ENCODE results near the gene POU6F2. TPM values are rescaled to one million over a fixed set of nuclear protein-coding genes. Genes with fewer than 3 reads are reported as not detected.

The POU6F2 gene
- total and polyA plus RNA-seq, 9 of the 15 experiments (the other 6 are each of a cell fraction or from before 2014, with no cell fraction given) = 0.29 to 1.5 (median 0.96) TPM

DNA sequence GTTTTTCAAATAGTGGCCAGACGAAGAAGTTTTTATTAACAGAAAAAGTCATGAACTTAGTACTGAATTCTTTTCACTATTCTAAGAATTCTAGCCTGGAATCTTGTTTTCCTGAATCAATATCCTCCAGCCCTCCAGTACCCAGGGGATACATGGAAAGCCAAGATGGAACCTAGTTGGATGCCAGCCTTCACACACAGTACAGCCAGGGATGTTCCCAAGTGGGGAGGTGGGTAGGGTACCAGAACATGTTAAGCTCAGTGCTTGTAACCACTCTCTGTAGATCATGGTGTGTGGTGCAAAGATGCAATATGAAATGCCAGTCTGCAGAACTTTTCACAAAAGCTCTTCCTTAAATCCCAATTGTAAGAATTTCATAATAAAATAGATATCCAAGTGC is 128.0 kb downstream of the POU6F2 start:
- no TSS peak for BruUV-seq (replicated peaks)
- TF ChIP-seq TEAD2 (tag; IDR thresholded peaks at IDR 0.05) (no peak), POLR3G (IDR thresholded peaks at IDR 0.05; ENCODE audit: extremely low read depth, insufficient read length, insufficient replicate concordance) (no peak), TAF15 (IDR thresholded peaks at IDR 0.05; ENCODE audit: low read depth, low read length) (no peak), E2F6 (IDR thresholded peaks at IDR 0.05; ENCODE audit: borderline replicate concordance in 1 of 2, extremely low read depth in 1 of 2, insufficient read depth in 1 of 2, insufficient read length in 1 of 2, low read depth in 1 of 2, low read length in 1 of 2, poor library complexity in 1 of 2, severe bottlenecking in 1 of 2) (no peak), TRIM25 (IDR thresholded peaks at IDR 0.05; ENCODE audit: borderline replicate concordance) (no peak), DIDO1 (tag; IDR thresholded peaks at IDR 0.05; ENCODE audit: low read depth) (no peak), ZNF589 (CRISPR knock-in tag; IDR thresholded peaks at IDR 0.05; ENCODE audit: low read depth) (no peak), MYC (IDR thresholded peaks at IDR 0.05; ENCODE audit: low read depth, low read length) (no peak), MYC (CRISPR knock-in tag; IDR thresholded peaks at IDR 0.05; ENCODE audit: borderline replicate concordance, low read depth) (no peak)
- TF ChIP-seq, protein P1, sequence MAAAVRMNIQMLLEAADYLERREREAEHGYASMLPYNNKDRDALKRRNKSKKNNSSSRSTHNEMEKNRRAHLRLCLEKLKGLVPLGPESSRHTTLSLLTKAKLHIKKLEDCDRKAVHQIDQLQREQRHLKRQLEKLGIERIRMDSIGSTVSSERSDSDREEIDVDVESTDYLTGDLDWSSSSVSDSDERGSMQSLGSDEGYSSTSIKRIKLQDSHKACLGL (CRISPR knock-in tag; IDR thresholded peaks at IDR 0.05; ENCODE audit: borderline replicate concordance, poor library complexity, severe bottlenecking) = no peak
- no peak overlapping the region for H3K4me2 ChIP-seq (ENCODE audit: insufficient read depth, low read length)

More for the DNA sequence above, 128.0 kb downstream of the POU6F2 start:
- FAIRE-seq (no peak), ATAC-seq (no peak), DNase-seq (ENCODE audit: extremely low read depth in 1 of 4, low spot score in 3 of 4) (no peak)
- H3K36me3 ChIP-seq (ENCODE audit: control insufficient read depth, insufficient read depth, low read length) = no peaks in the 10 kb centered on the region
- in situ Hi-C loops (cut with MboI) = no loop called here
- WGBS (ENCODE audit: insufficient coverage, low coverage, missing lambda C conversion rate) = 6% methylated on average over 1 of the region's 1 CpG
- H3K27ac ChIP-seq (ENCODE audit: extremely low read depth, low read depth, low read length) = no peak overlapping the region
- no peaks in the 10 kb centered on the region; a peak in 1 of 5 replicates for H3K27me3 ChIP-seq (ENCODE audit: control insufficient read depth in 2 of 2, insufficient read depth in 2 of 2, low read length in 2 of 2)
- POLR2A ChIA-PET = no interaction called here
- intact Hi-C loops (cut with micrococcal nuclease) = no loop called here
- no peaks in the 10 kb centered on the region for H3K4me1 ChIP-seq (replicated peaks in 1 of 2; ENCODE audit: control insufficient read depth in 2 of 2, insufficient read depth in 2 of 2, low read length in 2 of 2)
- no peaks in the 10 kb centered on the region for H4K20me1 ChIP-seq (replicated peaks; ENCODE audit: control insufficient read depth, insufficient read depth, low read length)
- no peaks in the 10 kb centered on the region for H3K9me3 ChIP-seq (replicated peaks; ENCODE audit: control insufficient read depth, insufficient read depth, low read depth, low read length)
- no peaks in the 10 kb centered on the region for H3K9me1 ChIP-seq (ENCODE audit: control insufficient read depth, insufficient read depth, low read length)
- H2AFZ ChIP-seq (ENCODE audit: low read depth, low read length) = no peak overlapping the region
- H3K79me2 ChIP-seq (ENCODE audit: control insufficient read depth, insufficient read depth, low read length) = no peaks in the 10 kb centered on the region
- H3K4me3 ChIP-seq = no peak overlapping the region
- no peak overlapping the region for H3K9ac ChIP-seq (ENCODE audit: insufficient read depth in 1 of 2, low read depth in 2 of 2, low read length in 2 of 2)
- CTCF ChIA-PET (ENCODE audit: low intra/inter-chr PET ratio) = no interaction called here
